ENCODE data around the gene CCNI2.

- TF ChIP-seq POLR2A (IDR thresholded peaks at IDR 0.05): no peak
- TF ChIP-seq, protein P1, sequence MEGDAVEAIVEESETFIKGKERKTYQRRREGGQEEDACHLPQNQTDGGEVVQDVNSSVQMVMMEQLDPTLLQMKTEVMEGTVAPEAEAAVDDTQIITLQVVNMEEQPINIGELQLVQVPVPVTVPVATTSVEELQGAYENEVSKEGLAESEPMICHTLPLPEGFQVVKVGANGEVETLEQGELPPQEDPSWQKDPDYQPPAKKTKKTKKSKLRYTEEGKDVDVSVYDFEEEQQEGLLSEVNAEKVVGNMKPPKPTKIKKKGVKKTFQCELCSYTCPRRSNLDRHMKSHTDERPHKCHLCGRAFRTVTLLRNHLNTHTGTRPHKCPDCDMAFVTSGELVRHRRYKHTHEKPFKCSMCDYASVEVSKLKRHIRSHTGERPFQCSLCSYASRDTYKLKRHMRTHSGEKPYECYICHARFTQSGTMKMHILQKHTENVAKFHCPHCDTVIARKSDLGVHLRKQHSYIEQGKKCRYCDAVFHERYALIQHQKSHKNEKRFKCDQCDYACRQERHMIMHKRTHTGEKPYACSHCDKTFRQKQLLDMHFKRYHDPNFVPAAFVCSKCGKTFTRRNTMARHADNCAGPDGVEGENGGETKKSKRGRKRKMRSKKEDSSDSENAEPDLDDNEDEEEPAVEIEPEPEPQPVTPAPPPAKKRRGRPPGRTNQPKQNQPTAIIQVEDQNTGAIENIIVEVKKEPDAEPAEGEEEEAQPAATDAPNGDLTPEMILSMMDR (IDR thresholded peaks at IDR 0.05): no peak
These were observed 9.3 kb downstream of the CCNI2 start for GRCh38 chr5:132756542-132756941.
